Panc1 (cell line): ENCODE results near the gene ZNF579.

ENCODE experiments used
- POLR2AphosphoS5 ChIP-seq: IDR thresholded peaks from 2 replicates; pipeline ENCODE4 v1.6.1; 2012; ENCODE audit warnings: mild to moderate bottlenecking, low read depth, low read length, moderate library complexity
- REST ChIP-seq, 2 experiments: IDR thresholded peaks; 2 replicates each; pipeline ENCODE4 v1.6.1; 2011 to 2012; ENCODE audit warnings: low read depth in 2 of 2, control low read depth in 1 of 2, low read length in 1 of 2, mild to moderate bottlenecking in 1 of 2, moderate library complexity in 1 of 2; ENCODE audit not compliant: insufficient read depth in 1 of 2
- TCF7L2 ChIP-seq: IDR thresholded peaks from 2 replicates; pipeline ENCODE4 v1.6.1; 2011; ENCODE audit warnings: mild to moderate bottlenecking, low read depth, low read length, inconsistent platforms
- TF ChIP-seq, protein P1 (sequence below): fragments of 450-650 bp; IDR thresholded peaks from 2 replicates; pipeline ENCODE4 v1.5.1; 2017; ENCODE audit warnings: mild to moderate bottlenecking

- TF ChIP-seq TCF7L2 (no peak), REST (IDR thresholded peaks at IDR 0.05; ENCODE audit: insufficient read depth in 1 of 2, low read depth in 2 of 2, low read length in 1 of 2) (no peak), POLR2AphosphoS5 (no peak)
- TF ChIP-seq, protein P1, sequence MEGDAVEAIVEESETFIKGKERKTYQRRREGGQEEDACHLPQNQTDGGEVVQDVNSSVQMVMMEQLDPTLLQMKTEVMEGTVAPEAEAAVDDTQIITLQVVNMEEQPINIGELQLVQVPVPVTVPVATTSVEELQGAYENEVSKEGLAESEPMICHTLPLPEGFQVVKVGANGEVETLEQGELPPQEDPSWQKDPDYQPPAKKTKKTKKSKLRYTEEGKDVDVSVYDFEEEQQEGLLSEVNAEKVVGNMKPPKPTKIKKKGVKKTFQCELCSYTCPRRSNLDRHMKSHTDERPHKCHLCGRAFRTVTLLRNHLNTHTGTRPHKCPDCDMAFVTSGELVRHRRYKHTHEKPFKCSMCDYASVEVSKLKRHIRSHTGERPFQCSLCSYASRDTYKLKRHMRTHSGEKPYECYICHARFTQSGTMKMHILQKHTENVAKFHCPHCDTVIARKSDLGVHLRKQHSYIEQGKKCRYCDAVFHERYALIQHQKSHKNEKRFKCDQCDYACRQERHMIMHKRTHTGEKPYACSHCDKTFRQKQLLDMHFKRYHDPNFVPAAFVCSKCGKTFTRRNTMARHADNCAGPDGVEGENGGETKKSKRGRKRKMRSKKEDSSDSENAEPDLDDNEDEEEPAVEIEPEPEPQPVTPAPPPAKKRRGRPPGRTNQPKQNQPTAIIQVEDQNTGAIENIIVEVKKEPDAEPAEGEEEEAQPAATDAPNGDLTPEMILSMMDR, result no peak
Observed at GRCh38 chr19:55611300-55611982, 30.8 kb upstream of the ZNF579 start.
